Measurements from ENCODE around the gene EAF1. TPM values are rescaled to one million over a fixed set of nuclear protein-coding genes. Genes with fewer than 3 reads are reported as not detected.

Gene EAF1
- total and polyA plus RNA-seq, 2 of the 8 experiments (the other 6 are each of a cell fraction or from before 2014, with no cell fraction given) = 13.9 to 26.8 TPM

GRCh38 chr3:15440891-15441290, 13.5 kb downstream of the EAF1 start:
- peaks cover 0 to 2% of the 10 kb centered on the region in 2 experiments for H4K20me1 ChIP-seq (replicated peaks in 1 of 2; ENCODE audit: control insufficient read depth in 1 of 2, insufficient read depth in 2 of 2, low read length in 2 of 2)
- no peak overlapping the region for H2BK120ac ChIP-seq (replicated peaks; ENCODE audit: low read depth, low read length)
- no peak overlapping the region for H4K5ac ChIP-seq (ENCODE audit: insufficient read length, low read depth, low read length)
- H2AFZ ChIP-seq (ENCODE audit: low read length) = no peak overlapping the region
- no peak overlapping the region for H3K4ac ChIP-seq (replicated peaks; ENCODE audit: insufficient read length, low read depth, low read length)
- H2BK20ac ChIP-seq (ENCODE audit: low read length) = no peak overlapping the region
- H3K14ac ChIP-seq (ENCODE audit: insufficient read length) = no peak overlapping the region
- no peaks in the 10 kb centered on the region for H3K23me2 ChIP-seq (ENCODE audit: low read depth, low read length)
- H3K56ac ChIP-seq (replicated peaks; ENCODE audit: insufficient read length, low read depth, low read length) = no peak overlapping the region
- FAIRE-seq = no peak
- H2BK12ac ChIP-seq (ENCODE audit: low read depth, low read length) = no peak overlapping the region
- no peaks in the 10 kb centered on the region; a peak in 1 of 4 replicates for H3K79me2 ChIP-seq (ENCODE audit: control insufficient read depth in 1 of 2, insufficient read depth in 2 of 2, low read length in 2 of 2)
- H3K36me3 ChIP-seq (ENCODE audit: control insufficient read depth in 2 of 4, insufficient read depth in 4 of 4, low read length in 3 of 4) = peaks cover 13 to 55% (median 43%) of the 10 kb centered on the region in 4 experiments
- no peak overlapping the region for H4K91ac ChIP-seq (replicated peaks; ENCODE audit: insufficient read length, low read length)
- POLR2A ChIA-PET (ENCODE audit: partially characterized antibody) = no interaction called here
- H2BK5ac ChIP-seq (ENCODE audit: low read depth, low read length) = no peak overlapping the region
- H4K8ac ChIP-seq (ENCODE audit: extremely low read depth, insufficient read depth, low read length) = no peak overlapping the region
- H3K18ac ChIP-seq (ENCODE audit: extremely low read depth, low read length) = no peak overlapping the region
- DNase-seq (ENCODE audit: low read depth in 1 of 2, low spot score in 2 of 2) = no peak
- CTCF ChIA-PET (ENCODE audit: partially characterized antibody) = interaction anchor here (0.9 kb wide), 1 partner anchor 31 kb away, joined by 5 read pairs; no protein-coding TSS in a partner anchor
- H3K4me2 ChIP-seq (ENCODE audit: insufficient read depth in 1 of 2, low read depth in 2 of 2, low read length in 2 of 2) = no peak overlapping the region
- H3K27ac ChIP-seq (ENCODE audit: low read depth, low read length) = no peak overlapping the region
- H3K4me3 ChIP-seq (ENCODE audit: extremely low read depth in 1 of 4, insufficient read depth in 2 of 4, low read depth in 3 of 4, low read length in 4 of 4) = no peak overlapping the region
- no peak overlapping the region for H3K9ac ChIP-seq (replicated peaks in 1 of 4; ENCODE audit: extremely low read depth in 1 of 4, low read depth in 3 of 4, low read length in 3 of 4)
- TF ChIP-seq SP4 (IDR thresholded peaks at IDR 0.05; ENCODE audit: low read length) (no peak), NRF1 (IDR thresholded peaks at IDR 0.05; ENCODE audit: low read depth, low read length) (no peak), RAD21 (IDR thresholded peaks at IDR 0.05 in 1 of 2, conservative IDR thresholded peaks at IDR 0.05 in 1 of 2; ENCODE audit: low read depth in 2 of 2, low read length in 2 of 2) (no peak), SIRT6 (IDR thresholded peaks at IDR 0.05; ENCODE audit: low read length) (no peak), EP300 (IDR thresholded peaks at IDR 0.05; ENCODE audit: borderline replicate concordance in 1 of 2, low read depth in 2 of 2, low read length in 2 of 2) (no peak), TCF12 (IDR thresholded peaks at IDR 0.05; ENCODE audit: low read depth, low read length) (no peak), NANOG (IDR thresholded peaks at IDR 0.05; ENCODE audit: insufficient read depth, low read depth, low read length, poor library complexity, severe bottlenecking) (no peak), JUN (IDR thresholded peaks at IDR 0.05; ENCODE audit: low read depth, low read length) (no peak), POLR2AphosphoS5 (IDR thresholded peaks at IDR 0.05; ENCODE audit: low read depth, low read length) (no peak), GTF2F1 (IDR thresholded peaks at IDR 0.05; ENCODE audit: borderline replicate concordance, low read depth, low read length) (no peak), SIX5 (IDR thresholded peaks at IDR 0.05; ENCODE audit: low read depth, low read length) (no peak), KDM5A (IDR thresholded peaks at IDR 0.05; ENCODE audit: low read length) (no peak)
- 82% methylated on average over 4 of the region's 4 CpGs; no CpG with 5 or more reads in 1 of the 2 experiments for WGBS, 2 experiments (ENCODE audit: extremely low coverage in 1 of 2, insufficient coverage in 1 of 2, insufficient read length in 1 of 2, insufficient replicate concordance in 2 of 2, low coverage in 1 of 2, low lambda C conversion rate in 2 of 2, missing lambda C conversion rate in 1 of 2)
- H3K27me3 ChIP-seq (replicated peaks in 1 of 4; ENCODE audit: control insufficient read depth in 3 of 4, extremely low read depth in 1 of 4, insufficient read depth in 3 of 4, low read length in 3 of 4) = no peaks in the 10 kb centered on the region
- H3K9me3 ChIP-seq (ENCODE audit: insufficient read depth in 2 of 2, low read depth in 1 of 2, low read length in 1 of 2) = no peaks in the 10 kb centered on the region
- H2BK15ac ChIP-seq (ENCODE audit: low read length) = no peak overlapping the region
- H3K4me1 ChIP-seq (replicated peaks in 1 of 4; ENCODE audit: control insufficient read depth in 3 of 4, insufficient read depth in 4 of 4, low read length in 3 of 4) = no peaks in the 10 kb centered on the region
- no peak overlapping the region for H2AK5ac ChIP-seq (ENCODE audit: low read depth, low read length)
- H3K79me1 ChIP-seq (ENCODE audit: low read depth, low read length) = no peaks in the 10 kb centered on the region
- no peak overlapping the region for H3K23ac ChIP-seq (ENCODE audit: insufficient read length)

Data from H1 (cell line).